DMS 273 treated with DMSO at 0.1 percent for 48 hours (cell line): ENCODE results near the gene TBX5.

ENCODE experiments used
- DNase-seq: peaks from one replicate; lab custom pipeline; 2025; lab: John Stamatoyannopoulos, UW

TBX5 gene

DNA sequence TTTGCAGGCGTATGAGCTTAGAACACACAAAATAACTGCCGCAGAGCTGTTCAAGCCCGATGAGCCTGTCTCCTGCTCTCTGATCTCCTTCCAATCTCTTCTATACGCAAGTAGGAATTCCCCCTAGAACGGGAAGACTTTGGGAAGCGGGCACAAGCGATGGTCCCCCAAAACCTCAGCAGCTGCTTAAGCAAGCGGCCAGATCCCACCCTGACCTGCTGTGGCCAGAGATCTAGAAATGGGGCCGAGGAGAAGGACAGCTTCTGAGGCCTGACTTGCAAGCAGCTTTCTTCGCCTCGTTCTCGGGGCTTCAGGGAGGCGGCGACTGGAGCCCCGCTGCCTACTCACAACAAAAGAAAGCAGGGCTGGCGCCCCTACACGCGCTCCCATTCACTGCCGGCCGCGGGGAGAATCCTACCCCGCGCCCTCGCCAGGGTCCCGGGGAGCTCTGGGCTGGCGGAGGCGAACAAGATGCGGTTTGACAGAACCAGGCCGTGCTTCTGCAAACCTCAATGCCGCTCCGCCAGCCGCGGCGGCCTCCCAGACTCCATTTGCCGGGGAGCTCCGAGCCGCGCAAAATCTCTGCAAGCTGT is 922 bp downstream of the TBX5 start:
- no peak for DNase-seq

DNA sequence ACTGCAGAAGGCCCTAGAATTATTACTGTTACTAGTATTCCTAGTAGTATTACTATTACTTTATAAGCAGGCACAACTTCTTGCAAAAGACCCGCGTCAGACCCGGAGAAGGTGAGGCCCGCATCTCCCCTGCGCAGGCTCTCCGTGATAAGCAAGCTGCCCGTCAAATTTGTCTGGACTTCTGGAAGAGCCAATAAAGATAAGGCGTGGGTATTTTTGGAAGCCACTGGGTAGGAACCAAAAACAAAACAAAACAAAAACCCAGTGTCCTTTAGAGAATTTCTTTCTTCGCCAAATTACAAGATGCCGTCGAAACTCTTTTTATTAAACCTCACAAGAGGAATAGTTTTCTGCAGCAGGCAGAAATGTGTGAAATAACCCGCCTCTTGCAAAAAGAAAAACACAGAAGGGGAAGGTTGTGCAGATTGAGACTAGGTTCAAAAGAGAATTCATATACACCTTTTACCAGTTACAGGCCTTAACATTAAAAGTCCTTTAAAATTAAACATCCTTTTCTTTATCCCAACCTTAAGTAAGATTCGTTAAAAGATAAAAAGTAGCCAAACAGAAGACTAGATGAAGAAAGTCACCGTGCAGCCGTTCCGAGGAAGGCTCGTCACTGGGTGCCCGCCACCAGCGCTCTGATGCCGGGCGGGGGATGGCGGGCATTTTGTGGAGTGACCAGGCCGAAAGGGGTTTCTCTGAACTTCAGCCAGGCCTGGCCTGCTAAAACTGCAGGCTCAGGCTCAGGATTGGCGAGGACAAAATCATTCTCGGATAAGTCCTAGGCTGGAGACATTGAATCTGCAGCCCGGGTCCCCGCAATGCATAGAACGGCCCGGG is 1.6 kb downstream of the TBX5 start:
- no peak for DNase-seq

DNA sequence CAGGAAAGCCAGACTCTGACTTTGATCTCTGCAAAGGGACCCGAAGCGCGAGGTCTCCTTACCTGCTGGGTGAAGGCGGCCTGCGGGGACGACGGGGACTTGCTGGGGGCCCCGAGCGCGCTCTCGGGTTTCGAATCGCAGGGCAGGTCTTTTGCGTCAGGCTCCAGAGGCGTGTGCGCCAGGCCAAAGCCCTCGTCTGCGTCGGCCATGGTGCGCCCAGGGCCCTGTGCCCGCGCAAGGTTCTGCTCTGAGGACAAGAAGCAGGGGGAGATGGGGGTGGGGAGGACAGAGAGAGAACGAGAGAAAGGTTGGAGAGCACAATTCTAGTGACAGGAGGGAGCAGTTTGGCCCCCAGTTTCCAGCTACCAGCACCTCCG is 2.3 kb downstream of the TBX5 start:
- DNase-seq, result no peak

DNA sequence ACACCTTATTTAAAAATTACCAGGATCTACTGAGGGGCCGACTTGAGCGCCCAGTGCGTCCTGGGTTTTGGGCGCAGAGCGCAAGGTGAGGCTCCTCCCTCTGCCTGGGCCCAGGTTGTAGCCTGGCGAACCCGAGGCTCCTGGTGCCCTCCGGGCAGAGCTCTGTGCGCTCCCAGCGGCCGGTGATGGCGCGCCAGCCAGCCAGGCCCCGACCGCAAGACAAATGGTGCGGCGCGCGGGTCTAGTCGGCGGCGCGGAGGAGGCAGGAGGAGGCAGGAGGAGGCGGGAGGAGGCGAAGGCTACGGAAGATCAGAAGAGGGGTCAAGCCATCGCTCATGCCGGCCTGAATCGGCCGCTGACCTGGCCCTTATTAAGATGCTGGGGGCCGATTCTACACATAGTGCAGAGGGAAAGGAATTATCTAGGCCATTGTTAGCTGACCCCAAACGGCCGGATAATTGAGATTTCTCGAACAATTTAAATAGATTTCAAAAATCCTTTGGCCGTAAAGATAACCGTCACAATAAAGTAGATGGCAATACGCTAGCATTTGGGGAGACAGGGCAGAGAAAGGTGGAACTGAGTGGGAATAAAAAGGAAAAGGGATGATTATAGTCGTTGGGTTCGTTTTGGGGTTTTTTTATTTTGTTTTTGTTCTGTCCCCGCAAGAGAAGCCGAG is 2.8 kb downstream of the TBX5 start:
- no peak for DNase-seq

DNA sequence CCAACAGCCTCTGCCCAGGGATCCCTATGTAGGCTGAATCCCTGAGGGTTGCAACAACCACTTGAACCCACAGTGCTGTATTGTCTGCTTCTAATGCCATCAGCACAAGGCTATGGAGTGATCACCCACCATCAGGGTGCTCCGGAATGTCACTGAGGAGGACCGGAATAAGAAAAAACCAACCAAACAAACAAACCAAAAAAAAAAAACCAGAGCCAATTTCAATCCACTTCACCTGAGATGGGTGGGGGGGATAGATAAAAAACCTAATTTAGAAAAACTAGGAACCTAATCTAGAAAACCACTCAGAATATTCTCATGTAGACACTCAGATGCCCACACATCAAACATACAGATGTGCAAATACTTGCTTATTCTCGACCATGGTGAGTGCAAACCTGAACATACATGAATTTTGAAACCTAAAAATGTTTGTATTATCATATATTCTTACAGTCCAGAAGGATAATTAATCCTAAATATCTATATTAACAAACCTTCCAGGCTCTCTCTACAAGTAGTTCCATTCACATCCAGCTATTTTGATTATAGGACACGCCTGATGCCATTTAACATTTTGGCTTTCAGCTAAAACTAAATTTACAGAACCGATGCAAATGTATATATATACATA is 3.7 kb downstream of the TBX5 start:
- no peak for DNase-seq

DNA sequence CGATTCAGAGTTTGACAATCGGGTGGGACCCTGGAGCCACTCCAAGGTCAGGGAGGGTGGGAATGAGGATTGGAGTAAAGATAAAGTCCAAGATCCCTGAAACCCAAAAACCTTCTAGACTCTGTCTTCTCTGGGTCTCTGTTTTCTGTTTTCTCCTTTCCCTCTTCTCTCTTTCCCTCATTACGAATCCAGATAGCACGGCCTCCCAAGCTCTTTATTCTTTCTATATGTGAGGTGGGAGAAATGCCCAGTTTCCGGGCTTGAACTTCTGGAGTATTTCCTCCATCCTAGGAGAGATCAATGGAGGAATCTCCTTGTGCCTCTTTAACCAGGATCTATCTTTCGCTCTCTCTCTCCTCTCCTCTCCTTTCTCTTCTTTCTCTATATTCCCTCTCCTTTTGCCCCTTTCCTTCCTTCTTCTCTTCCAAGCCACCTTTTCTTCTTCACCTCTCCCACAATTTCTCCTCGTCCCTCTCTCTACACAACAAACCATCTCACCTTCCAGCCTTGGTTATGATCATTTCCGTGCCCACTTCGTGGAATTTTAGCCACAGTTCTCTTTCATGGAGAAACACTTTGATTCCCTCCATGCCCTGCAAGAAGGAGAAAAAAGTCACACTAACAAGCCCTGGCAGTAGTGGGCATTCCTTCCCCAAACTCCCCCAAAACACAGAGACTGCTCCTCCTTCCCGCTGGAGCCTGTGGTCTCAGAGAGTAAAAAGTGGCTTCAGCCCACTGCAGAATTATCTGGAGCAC is 4.4 kb downstream of the TBX5 start:
- no peak for DNase-seq

DNA sequence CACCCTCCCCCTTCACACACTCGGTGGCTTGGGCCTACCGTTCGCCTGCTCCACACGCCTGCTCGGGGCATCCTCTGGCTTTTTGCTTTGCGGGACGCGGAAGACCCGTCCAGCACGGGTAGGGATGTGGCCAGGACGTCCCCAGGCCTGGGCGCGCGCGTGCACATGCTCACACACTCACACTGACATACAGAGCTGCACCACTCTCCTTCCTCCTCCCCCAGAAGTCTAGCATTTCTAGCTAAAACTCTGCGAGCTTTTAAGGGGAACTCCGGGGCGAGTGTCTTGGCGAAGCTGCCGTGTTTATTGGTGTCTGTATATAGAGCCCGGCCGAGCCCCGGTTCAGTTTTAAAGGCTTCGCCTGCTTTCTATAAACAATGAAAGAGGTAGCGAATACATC is 5.0 kb downstream of the TBX5 start:
- no peak for DNase-seq

DNA sequence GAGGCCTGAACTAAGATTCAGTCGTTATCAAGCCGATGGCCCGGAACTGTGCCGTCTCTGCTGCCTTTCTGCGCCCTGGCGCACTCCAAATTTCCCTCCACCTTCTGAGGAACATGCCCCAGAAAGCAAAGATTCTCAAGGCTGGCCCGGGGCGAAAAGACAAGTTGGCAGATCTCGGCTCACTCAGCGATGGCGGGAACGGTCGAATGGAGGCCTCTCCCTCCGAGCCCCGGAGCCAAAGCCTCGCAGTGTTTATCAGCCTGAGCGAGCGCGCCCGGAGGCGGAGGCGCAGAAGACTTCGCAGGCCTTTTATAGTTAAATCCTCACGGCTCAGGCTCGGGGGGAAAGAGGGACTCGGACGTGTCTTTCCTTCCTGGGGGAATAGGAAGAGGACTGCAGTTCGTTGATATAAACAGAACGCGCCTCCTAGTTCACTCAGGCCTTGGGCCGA is 5.6 kb downstream of the TBX5 start:
- DNase-seq, result no peak

DNA sequence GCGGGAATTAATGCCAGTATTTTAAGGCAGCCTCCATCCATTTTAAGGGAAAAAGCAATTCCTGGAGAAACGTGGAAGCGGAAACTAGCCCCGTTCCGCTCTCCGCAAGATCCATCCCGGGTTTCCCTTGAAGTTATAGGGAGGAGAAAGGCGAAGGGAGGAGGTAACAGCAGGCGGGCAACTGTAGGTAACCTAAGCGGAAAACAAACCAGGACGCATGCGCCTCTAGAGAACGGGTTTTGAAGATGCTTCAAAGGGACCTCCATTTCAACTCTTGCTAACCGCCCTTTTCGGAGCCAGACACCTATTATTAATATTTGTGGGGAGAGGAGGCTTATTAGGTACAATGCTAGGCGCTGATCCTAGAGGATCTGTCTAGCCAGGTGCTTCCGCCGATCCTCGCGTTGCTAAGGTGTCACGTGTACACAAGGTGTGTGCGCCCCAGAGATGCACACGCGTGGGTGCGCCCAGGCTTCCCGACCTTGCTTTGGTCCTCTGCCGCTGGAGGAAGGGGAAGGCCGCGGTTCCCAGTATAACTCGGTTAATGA is 6.2 kb downstream of the TBX5 start:
- DNase-seq, result no peak

DNA sequence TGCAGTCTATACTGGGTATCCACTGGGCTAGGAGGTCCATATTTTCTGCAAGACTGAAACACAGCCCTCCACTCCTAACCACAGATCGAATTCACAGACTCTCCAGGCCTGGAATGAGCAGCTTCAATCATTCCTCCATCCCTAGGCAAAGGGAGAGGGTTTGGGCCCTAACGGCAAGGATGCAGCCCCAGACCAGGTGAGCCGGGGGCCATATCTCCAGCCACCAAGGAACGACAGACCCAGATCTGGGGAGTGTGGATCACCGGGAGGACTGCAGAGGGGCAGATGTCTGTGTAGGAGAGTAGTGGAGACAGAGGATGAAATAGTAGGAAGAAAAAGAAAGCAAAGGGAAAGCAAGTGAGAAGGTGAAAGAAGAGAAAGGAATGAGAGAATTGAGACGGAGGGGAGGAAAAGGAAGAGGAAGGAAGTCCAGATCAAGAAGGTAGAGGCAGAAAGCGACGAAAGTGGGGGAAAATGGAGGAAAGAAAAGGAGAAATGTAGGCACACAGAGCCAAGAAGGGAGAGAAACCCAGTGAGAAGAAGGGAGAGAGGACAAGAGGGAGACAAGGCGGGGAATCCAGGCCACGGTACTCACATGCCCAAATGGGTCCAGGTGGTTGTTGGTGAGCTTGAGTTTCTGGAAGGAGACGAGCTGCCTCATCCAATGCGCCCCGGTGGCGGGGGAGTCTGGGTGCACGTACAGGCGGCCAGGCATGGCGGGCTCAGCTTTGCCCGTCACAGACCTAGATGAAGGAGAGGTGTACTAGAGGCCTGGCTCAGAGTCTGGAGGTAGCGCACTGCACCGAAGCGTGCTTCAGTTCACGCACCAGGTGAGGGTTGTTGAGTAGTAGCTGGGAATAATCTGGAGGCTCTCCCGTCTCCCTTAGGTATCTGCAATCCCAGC is 7.7 kb downstream of the TBX5 start:
- no peak for DNase-seq

DNA sequence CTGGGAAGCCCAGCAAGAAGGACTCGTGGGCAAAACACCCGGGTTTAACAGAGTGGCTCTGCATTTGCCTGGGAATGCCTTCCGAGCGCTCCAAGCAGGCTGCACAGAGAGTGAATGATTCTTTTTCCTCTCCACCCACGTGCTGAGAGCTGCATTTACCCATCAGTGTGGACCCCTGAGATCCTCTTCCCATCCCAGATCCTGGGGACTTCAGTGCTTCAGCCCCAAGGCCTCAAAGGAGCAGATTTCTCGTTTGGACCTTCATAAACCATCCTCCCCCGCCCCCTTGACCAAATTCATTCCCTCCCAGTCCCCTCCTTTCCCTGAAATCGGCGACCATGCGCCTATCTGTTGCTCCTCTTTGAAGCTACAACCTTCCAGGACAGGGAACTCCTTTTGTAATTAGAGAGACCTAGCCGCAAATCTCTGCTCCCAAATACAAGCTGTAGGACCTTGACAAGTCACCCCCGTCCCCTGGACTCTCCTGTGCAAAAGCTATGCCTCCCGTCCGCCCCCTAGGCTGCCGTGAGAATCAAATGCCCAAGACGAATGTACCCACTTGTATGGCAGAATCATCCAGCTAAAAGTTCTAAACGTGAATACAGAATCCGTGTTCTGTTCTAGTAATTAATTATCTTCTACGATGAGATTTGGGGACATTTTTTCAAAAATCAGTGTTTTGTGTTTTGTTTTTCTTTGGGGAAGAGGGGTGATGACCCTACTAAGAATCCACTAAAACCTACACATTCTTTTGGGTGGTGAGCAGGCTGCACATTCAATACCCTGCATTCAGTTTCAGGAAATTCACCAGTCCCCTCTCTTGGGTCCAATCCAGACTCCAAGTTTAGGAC is 8.8 kb downstream of the TBX5 start:
- DNase-seq, result no peak

DNA sequence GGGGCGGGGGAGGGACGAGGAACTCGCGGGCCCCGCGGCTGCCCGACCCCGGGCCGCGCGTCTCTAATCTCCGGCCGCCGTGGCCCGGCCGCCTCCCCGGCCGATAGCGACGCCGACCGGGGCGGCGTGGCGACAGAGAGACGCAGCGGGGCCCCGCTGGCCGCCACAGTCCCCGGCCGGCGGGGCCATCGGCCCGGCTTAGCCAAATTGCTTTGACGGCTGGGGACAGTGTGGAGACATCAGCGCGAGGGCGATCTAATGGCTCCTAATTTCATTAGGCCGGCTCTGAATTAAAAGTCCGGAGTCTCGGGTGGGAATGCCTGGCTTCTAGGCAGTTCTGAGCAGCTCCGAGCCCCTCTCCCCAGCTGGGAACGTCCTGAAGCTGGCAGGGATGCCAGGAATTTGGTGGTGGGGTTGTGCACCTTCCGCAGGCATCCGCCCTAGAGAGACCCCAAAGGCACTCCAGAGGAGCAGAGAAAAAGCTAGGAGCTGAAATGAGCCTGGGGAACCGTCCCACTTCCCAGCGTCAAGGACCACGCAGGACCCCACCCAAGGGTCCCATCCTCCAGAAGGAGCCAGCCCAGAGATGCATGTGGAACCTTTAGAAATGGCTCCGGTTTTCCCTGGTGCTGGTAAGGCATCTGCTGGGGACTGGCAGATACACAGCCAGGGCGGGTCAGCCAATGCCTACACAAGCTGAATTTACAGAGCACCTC is 9.6 kb downstream of the TBX5 start:
- DNase-seq, result no peak

DNA sequence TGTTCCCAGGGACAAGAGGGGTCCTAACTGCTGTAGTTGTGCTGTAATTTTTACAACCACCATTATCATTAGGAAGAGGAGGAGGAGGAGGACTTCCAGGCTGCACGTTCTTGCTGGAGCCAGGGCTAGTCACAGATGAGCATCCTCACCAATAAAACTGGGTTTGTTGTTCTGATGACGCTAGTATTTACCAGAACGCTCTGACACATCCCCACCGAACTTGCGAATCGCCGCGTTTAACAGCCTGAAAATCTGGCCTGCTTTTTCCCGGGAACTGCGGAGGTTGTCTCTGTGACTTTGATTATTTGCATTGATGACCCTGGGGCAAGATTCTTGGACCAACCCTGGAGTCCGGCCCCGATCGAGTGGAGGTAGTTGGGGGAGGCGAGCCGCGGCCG is 10.2 kb downstream of the TBX5 start:
- DNase-seq, result no peak

DNA sequence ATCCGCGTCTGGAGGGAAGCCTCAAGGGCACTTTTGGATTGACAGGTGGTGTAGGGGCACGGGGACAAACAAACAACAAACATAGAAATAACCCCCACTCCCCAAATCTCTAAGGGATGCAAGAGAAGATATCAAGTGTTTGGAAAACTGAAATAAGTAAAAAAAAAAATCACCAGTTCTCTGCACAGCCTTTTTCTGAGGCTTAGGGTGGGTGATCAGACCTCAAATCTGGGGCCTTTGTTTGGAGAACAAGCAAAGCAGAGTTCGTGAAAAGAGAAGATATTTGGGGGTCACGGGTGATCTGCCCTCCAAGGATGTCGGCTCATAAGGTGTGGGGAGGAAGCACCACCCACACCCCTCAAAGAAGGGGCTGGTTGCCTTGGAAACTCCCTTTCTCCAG is 10.7 kb downstream of the TBX5 start:
- DNase-seq, result no peak

DNA sequence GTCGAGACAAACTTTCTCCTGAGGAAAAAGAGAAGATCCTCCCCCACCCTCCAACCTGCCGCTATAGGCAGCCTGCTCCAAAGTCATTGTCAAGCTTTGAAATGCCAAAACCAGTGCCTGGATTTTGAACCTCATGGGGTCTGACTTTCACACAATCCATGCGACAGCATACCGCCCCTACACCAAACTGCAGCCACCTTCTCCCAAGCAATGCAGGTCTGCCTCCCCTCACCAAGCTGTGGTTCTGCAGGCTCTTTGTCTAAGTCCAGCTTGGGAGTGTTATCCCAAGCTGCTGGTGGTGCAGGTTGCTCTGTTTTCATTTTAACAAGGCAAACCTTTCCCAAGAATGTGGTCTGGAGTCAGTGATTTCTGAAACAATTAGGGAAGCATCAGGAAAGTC is 12.4 kb downstream of the TBX5 start:
- DNase-seq, result no peak

DNA sequence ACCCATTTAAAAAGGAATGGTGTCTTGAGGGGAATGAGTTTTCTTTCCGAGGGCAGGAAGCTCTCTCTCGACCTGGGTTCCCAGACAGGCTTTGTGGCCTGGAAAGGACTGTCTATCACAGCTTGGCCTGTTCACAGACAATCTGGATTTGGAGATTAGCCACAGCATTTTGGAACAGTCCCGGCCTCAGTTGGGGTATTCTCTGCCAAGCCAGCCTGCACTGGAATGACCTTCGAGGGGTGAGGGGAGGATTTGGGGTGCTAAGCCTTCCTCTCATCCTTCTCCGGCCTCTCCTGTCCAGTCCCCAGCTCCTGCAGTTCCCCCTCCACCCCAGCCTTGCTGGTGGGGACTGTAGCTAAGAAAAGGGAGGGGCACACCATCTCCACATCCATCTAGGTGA is 13.0 kb downstream of the TBX5 start:
- no peak for DNase-seq

DNA sequence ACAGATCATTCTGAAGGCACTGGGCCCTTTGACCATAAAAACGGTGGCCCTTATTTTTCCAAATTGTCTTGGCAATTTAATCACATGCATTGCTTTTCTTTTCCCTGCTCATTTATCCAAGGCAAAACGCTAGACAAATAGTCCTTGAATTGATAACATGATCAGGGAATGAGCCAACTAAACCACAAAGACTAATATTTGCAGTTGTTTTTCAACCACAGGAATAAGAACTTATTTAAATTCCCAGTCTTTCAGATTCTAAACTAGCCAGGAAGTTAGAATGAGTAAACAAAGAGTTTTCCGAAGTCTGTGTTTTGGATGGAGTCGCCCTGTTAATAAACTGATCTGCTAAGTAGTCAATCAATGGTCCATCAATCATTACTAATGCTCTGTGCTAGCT is 14.9 kb downstream of the TBX5 start:
- DNase-seq, result no peak

DNA sequence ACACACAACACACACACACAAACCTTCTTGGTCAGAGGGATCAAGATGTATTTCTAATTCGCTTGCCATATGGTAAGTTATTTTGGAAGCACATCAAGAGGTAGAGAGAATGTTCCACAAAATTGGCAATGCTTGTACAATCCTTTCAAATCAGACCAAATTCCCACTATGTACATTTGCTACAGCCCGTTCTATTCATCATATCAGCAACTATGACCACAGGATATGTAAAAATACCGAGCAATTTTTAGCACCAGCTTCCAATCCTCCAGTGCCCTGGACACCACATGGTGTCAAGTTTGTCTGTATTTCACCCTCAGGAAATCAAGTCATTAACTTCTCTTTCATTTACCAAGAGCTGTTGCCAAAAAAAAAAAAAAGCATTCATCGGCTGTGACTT is 21.2 kb downstream of the TBX5 start:
- no peak for DNase-seq

DNA sequence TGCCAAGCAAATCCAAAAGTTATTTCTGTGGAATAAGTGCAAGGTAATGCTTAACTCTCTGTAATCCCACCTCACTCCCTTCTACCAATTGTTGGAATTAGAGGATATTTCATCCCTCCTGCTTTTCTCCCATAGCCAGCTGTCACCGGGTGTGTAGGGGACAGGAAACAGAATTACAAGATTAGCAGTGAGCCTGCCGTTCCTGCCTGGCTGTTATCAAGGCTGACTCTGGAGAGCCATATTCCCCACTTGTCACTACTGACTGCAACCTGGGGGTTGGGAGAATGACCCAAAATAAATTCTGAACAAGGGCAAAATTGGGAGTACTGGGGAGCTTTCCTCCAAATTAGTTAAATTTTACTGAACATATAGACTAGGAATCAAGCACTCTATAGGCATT is 24.8 kb downstream of the TBX5 start:
- no peak for DNase-seq
